Ectodermal cell (in vitro differentiated cells): ENCODE measurements around the gene CHN2.

Experiments
- H3K27ac ChIP-seq: 2 replicates; pipeline ENCODE4 v1.7.0; 2013; ENCODE audit warnings: mild to moderate bottlenecking, low read depth, low read length; ENCODE audit not compliant: insufficient read depth, poor library complexity, severe bottlenecking
- H3K27me3 ChIP-seq: 2 replicates; pipeline ENCODE4 v1.7.0; 2013; ENCODE audit warnings: mild to moderate bottlenecking, low read length; ENCODE audit not compliant: insufficient read depth, control insufficient read depth, poor library complexity, severe bottlenecking
- H3K36me3 ChIP-seq: one replicate; pipeline ENCODE4 v1.7.0; 2013; ENCODE audit warnings: low read length; ENCODE audit not compliant: control insufficient read depth, insufficient read depth
- H3K4me1 ChIP-seq: one replicate; pipeline ENCODE4 v1.7.0; 2013; ENCODE audit warnings: low read length; ENCODE audit not compliant: control insufficient read depth, insufficient read depth
- H3K4me3 ChIP-seq: 2 replicates; pipeline ENCODE4 v1.7.0; 2013; ENCODE audit warnings: low read depth, low read length, control low read depth; ENCODE audit not compliant: insufficient read depth
- H3K9me3 ChIP-seq: 2 replicates; pipeline ENCODE4 v1.7.0; 2013; ENCODE audit warnings: mild to moderate bottlenecking, low read length, moderate library complexity; ENCODE audit not compliant: control insufficient read depth
- WGBS, 2 experiments: methylation state at CpG; one replicate each; pipeline ENCODE4 v1.1.7; 2013; ENCODE audit warnings: missing lambda C conversion rate in 2 of 2; 5-methylcytosine and 5-hydroxymethylcytosine counted together

The CHN2 gene

GRCh38 chr7:29386196-29386765 lies 191.7 kb downstream of the CHN2 start:
- Histone ChIP-seq H3K9me3 (no peaks in the 10 kb centered on the region), H3K27ac (no peak overlapping the region), H3K4me1 (no peaks in the 10 kb centered on the region), H3K4me3 (no peak overlapping the region), H3K27me3 (no peaks in the 10 kb centered on the region), H3K36me3 (no peaks in the 10 kb centered on the region)
- 92 to 93% methylated on average over 1 to 3 of the region's 4 CpGs for WGBS, 2 experiments

- Histone ChIP-seq H3K4me1 (no peaks in the 10 kb centered on the region), H3K36me3 (no peaks in the 10 kb centered on the region), H3K9me3 (no peaks in the 10 kb centered on the region), H3K27me3 (no peaks in the 10 kb centered on the region), H3K27ac (no peak overlapping the region), H3K4me3 (no peak overlapping the region)
- 84 to 86% methylated on average over 1 of the region's 1 CpG for WGBS, 2 experiments
Observed at GRCh38 chr7:29391262-29391661, 196.7 kb downstream of the CHN2 start.

- Histone ChIP-seq H3K27me3 (no peaks in the 10 kb centered on the region), H3K4me1 (no peaks in the 10 kb centered on the region)
- 78% methylated on average over 6 to 7 of the region's 7 CpGs for WGBS, 2 experiments
Observed at GRCh38 chr7:29394321-29394720, 199.7 kb downstream of the CHN2 start.

GRCh38 chr7:29396563-29396962 lies 202.0 kb downstream of the CHN2 start:
- Histone ChIP-seq H3K36me3 (no peaks in the 10 kb centered on the region), H3K4me1 (no peaks in the 10 kb centered on the region), H3K4me3 (no peak overlapping the region), H3K27ac (no peak overlapping the region), H3K9me3 (no peaks in the 10 kb centered on the region), H3K27me3 (no peaks in the 10 kb centered on the region)
- 88 to 92% methylated on average over 5 to 7 of the region's 7 CpGs for WGBS, 2 experiments

More at GRCh38 chr7:29394321-29394720, 199.7 kb downstream of the CHN2 start:
- Histone ChIP-seq H3K36me3 (no peaks in the 10 kb centered on the region), H3K4me3 (no peak overlapping the region), H3K27ac (no peak overlapping the region), H3K9me3 (no peaks in the 10 kb centered on the region)

DNA sequence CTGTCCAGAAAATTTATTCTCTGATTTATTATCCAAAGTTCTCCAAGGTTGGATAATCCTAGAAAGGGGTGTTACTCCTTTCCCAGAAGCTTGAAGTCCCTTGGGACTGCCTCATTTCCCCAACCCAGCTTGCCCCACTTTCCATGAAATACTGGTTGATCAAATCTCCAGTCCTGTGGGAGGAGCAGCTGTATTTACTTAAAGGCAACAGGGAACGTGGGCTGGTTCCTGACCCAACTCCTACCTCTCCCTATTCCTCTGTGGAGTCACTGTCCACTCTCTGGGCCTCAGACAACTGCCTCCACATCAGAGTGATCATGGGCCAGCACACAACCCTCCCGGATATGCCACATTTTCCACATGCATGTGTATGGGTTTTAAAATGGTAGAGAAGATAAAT lies 202.8 kb downstream of the CHN2 start:
- no peaks in the 10 kb centered on the region for H3K9me3 ChIP-seq
- 50 to 55% methylated on average over 1 of the region's 2 CpGs for WGBS, 2 experiments
- no peaks in the 10 kb centered on the region for H3K4me1 ChIP-seq
- no peak overlapping the region for H3K27ac ChIP-seq
- no peaks in the 10 kb centered on the region for H3K27me3 ChIP-seq
- H3K4me3 ChIP-seq, result no peak overlapping the region
- H3K36me3 ChIP-seq, result no peaks in the 10 kb centered on the region

- H3K9me3 ChIP-seq, result no peaks in the 10 kb centered on the region
- H3K4me1 ChIP-seq, result no peaks in the 10 kb centered on the region
- 91% methylated on average over 4 of the region's 4 CpGs for WGBS, 2 experiments
- H3K27ac ChIP-seq, result no peak overlapping the region
- no peaks in the 10 kb centered on the region for H3K27me3 ChIP-seq
- no peaks in the 10 kb centered on the region for H3K36me3 ChIP-seq
- H3K4me3 ChIP-seq, result no peak overlapping the region
Observed at GRCh38 chr7:29398011-29398410, 203.4 kb downstream of the CHN2 start.

DNA sequence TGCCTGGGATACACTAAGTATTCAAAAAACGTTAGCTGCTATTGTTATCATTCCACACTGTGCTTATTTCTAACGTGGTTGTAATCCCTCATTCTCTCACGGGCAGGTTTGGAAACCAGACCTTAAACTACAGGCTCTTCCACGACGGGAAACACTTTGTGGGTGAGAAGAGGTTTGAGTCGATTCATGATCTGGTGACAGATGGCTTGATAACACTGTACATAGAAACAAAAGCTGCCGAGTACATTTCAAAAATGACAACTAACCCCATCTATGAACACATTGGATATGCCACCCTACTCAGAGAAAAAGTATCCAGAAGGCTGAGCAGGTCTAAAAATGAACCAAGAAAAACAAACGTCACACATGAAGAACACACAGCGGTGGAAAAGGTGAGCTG lies 205.9 kb downstream of the CHN2 start:
- H3K4me3 ChIP-seq, result no peak overlapping the region
- WGBS, 2 experiments, result 85 to 93% methylated on average over 9 of the region's 9 CpGs
- no peaks in the 10 kb centered on the region for H3K4me1 ChIP-seq
- no peak overlapping the region for H3K27ac ChIP-seq
- no peaks in the 10 kb centered on the region for H3K36me3 ChIP-seq
- H3K9me3 ChIP-seq, result no peaks in the 10 kb centered on the region
- H3K27me3 ChIP-seq, result no peaks in the 10 kb centered on the region

GRCh38 chr7:29401769-29402168 lies 207.2 kb downstream of the CHN2 start:
- Histone ChIP-seq H3K4me3 (no peak overlapping the region), H3K27ac (no peak overlapping the region), H3K27me3 (no peaks in the 10 kb centered on the region), H3K36me3 (no peaks in the 10 kb centered on the region), H3K9me3 (no peaks in the 10 kb centered on the region), H3K4me1 (no peaks in the 10 kb centered on the region)
- WGBS, 2 experiments, result 76 to 80% methylated on average over 11 of the region's 11 CpGs

DNA sequence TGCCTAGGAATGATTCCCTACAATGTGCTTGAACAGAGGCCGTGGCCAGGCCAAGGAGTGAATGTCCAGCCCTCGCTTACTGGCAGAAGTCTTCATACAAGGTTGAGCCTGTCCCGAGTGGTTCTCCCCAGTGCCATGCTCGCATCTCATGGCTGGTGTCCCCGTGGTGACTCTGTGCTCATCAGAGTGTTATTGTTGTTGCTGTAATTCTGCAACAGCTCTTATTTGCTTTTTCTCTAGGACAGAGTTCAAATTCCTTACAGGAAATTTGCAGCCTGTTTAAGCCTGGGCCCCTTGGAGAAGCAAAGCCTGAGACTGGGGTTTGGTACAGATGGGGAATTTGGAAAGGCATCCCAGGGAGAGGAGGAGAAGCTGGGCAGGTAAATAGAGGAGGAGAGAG lies 211.3 kb downstream of the CHN2 start:
- Histone ChIP-seq H3K27ac (no peak overlapping the region), H3K9me3 (no peaks in the 10 kb centered on the region), H3K36me3 (no peaks in the 10 kb centered on the region), H3K4me1 (no peaks in the 10 kb centered on the region), H3K4me3 (no peak overlapping the region), H3K27me3 (no peaks in the 10 kb centered on the region)
- WGBS, 2 experiments, result 93 to 94% methylated on average over 5 of the region's 5 CpGs

DNA sequence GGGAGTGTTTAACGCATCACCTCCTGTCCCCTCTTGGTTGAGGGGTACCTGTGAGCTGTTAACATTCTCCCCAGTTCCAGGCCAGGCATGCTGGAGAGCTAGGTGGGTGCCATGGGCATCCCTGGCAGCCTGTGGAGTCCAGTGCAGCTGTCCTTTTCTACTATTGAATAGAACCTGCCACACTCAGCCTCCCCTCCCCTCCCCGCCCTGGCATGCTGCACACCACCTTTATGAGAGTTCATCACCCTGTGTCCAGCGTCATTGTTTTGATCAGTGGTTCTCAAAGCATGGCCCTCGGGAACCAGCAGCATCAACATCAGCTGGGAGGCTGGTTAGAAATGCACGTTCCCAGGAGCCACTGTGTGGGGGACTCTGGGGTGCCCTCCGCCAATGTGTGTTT lies 211.8 kb downstream of the CHN2 start:
- Histone ChIP-seq H3K4me3 (no peak overlapping the region), H3K4me1 (no peaks in the 10 kb centered on the region), H3K27ac (no peak overlapping the region), H3K9me3 (no peaks in the 10 kb centered on the region), H3K36me3 (no peaks in the 10 kb centered on the region), H3K27me3 (no peaks in the 10 kb centered on the region)
- WGBS, 2 experiments, result 91 to 96% methylated on average over 6 of the region's 6 CpGs

DNA sequence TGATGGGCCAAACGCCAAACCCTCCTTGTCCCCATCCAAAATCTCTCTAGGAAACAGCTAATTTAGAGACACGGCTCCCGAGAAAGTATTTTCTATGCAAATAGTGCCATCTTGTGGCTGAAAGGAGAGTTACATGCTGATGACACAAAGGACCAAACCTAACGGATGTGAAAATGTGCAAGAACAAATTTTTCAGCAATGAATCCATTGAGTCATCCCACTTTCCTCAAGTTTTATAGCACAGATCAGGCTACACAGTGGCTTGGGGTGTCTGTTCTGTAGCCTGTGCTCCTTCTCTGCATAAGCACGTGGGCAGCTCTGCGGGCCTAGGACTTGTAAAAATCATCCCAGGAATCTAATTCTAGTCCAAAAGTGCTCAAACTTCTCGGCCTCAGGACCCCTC lies 214.3 kb downstream of the CHN2 start:
- Histone ChIP-seq H3K27ac (no peak overlapping the region), H3K27me3 (no peaks in the 10 kb centered on the region), H3K36me3 (no peaks in the 10 kb centered on the region), H3K4me1 (no peaks in the 10 kb centered on the region), H3K4me3 (no peak overlapping the region), H3K9me3 (no peaks in the 10 kb centered on the region)
- WGBS, 2 experiments, result 18 to 33% methylated on average over 6 to 7 of the region's 7 CpGs
